IMR-90 (cell line): ENCODE data around the gene RNF217. TPM values are rescaled to one million over a fixed set of nuclear protein-coding genes. Genes with fewer than 3 reads are reported as not detected.
A peak's percentile ranks its signal among the peaks of the same experiment; 100 is the strongest.

Source experiments
- ATAC-seq: fragments of 200-7000 bp; cut with Tn5 transposase; 2 replicates; pipeline ENCODE4 v1.9.1; 2020; ENCODE audit warnings: low read depth, mild to moderate bottlenecking, moderate library complexity
- BruUV-seq: library from RNA; stranded (reverse); fragments of 400-500 nt; replicated peaks from 2 replicates; lab custom pipeline; 2021; lab: Mats Ljungman, UMichigan
- CTCF ChIA-PET: fragments of 300-600 bp; formaldehyde crosslinking; extraction: SDS; loops from one replicate; lab custom pipeline; 2021; ENCODE audit warnings: antibody characterized with exemption; lab: Yijun Ruan, JAX
- POLR2A ChIA-PET: fragments of 300-600 bp; sonication (Branson Sonifier 250); formaldehyde crosslinking; loops from one replicate; lab custom pipeline; 2022; ENCODE audit warnings: antibody characterized with exemption; ENCODE audit not compliant: unreplicated experiment; lab: Charles Lee
- DNase-seq: peaks from one replicate; pipeline ENCODE4 v3.0.0; 2013
- H2AFZ ChIP-seq: replicated peaks from 2 replicates; pipeline ENCODE3; 2013; ENCODE audit warnings: low read length, mild to moderate bottlenecking; ENCODE audit not compliant: poor library complexity
- H2AK5ac ChIP-seq: 2 replicates; pipeline ENCODE4 v1.6.1; 2013; ENCODE audit warnings: low read depth, low read length, inconsistent platforms
- H2AK9ac ChIP-seq: replicated peaks from 2 replicates; pipeline ENCODE3; 2013; ENCODE audit warnings: mild to moderate bottlenecking, low read depth, low read length, moderate library complexity; ENCODE audit not compliant: poor library complexity
- H2BK120ac ChIP-seq: 2 replicates; pipeline ENCODE4 v1.6.1; 2013; ENCODE audit warnings: low read depth, low read length, inconsistent platforms
- H2BK15ac ChIP-seq: 3 replicates; pipeline ENCODE4 v1.6.1; 2013; ENCODE audit warnings: low read depth, low read length, inconsistent platforms
- H2BK20ac ChIP-seq: 2 replicates; pipeline ENCODE4 v1.6.1; 2013; ENCODE audit warnings: low read depth, mild to moderate bottlenecking, inconsistent platforms, low read length, moderate library complexity
- H2BK5ac ChIP-seq: 2 replicates; pipeline ENCODE4 v1.6.1; 2013; ENCODE audit warnings: mild to moderate bottlenecking, low read depth, low read length, inconsistent platforms; ENCODE audit not compliant: poor library complexity, severe bottlenecking
- H3K14ac ChIP-seq: replicated peaks from 2 replicates; pipeline ENCODE4 v1.6.1; 2013; ENCODE audit warnings: low read depth, low read length, inconsistent platforms
- H3K18ac ChIP-seq: 2 replicates; pipeline ENCODE4 v1.6.1; 2013; ENCODE audit warnings: low read depth, low read length, control low read depth
- H3K23ac ChIP-seq: 2 replicates; pipeline ENCODE4 v1.6.1; 2013; ENCODE audit warnings: low read depth, low read length, inconsistent platforms
- H3K27ac ChIP-seq: 2 replicates; pipeline ENCODE4 v1.5.1; 2013; ENCODE audit warnings: mild to moderate bottlenecking, control low read depth, low read length; ENCODE audit not compliant: insufficient read depth
- H3K27me3 ChIP-seq: 2 replicates; pipeline ENCODE4 v1.6.1; 2013; ENCODE audit warnings: low read length; ENCODE audit not compliant: control insufficient read depth, insufficient read depth
- H3K36me3 ChIP-seq: 2 replicates; pipeline ENCODE4 v1.6.1; 2013; ENCODE audit warnings: low read length, mixed read lengths; ENCODE audit not compliant: control insufficient read depth, insufficient read depth
- H3K4ac ChIP-seq: 2 replicates; pipeline ENCODE4 v1.6.1; 2013; ENCODE audit warnings: low read depth, low read length, inconsistent platforms
- H3K4me1 ChIP-seq: 2 replicates; pipeline ENCODE4 v1.6.1; 2013; ENCODE audit warnings: low read length, mixed read lengths; ENCODE audit not compliant: control insufficient read depth, insufficient read depth
- H3K4me2 ChIP-seq: 2 replicates; pipeline ENCODE4 v1.6.1; 2013; ENCODE audit warnings: low read depth, mild to moderate bottlenecking, control low read depth, low read length, moderate library complexity
- H3K4me3 ChIP-seq: 2 replicates; pipeline ENCODE4 v1.5.1; 2013; ENCODE audit warnings: low read depth, mild to moderate bottlenecking, control low read depth, low read length, moderate library complexity; ENCODE audit not compliant: insufficient read depth
- H3K56ac ChIP-seq: 2 replicates; pipeline ENCODE4 v1.6.1; 2013; ENCODE audit warnings: low read length, inconsistent platforms; ENCODE audit not compliant: insufficient read depth; ENCODE audit errors: extremely low read depth
- H3K79me1 ChIP-seq, 2 experiments: 2 replicates each; pipeline ENCODE4 v1.6.1; 2013; ENCODE audit warnings: low read length in 2 of 2, inconsistent platforms in 1 of 2, low read depth in 1 of 2
- H3K9ac ChIP-seq: 2 replicates; pipeline ENCODE4 v1.6.1; 2013; ENCODE audit warnings: low read depth, low read length, control low read depth
- H3K9me1 ChIP-seq: 2 replicates; pipeline ENCODE4 v1.6.1; 2013; ENCODE audit warnings: low read length, inconsistent platforms; ENCODE audit not compliant: insufficient read depth
- H3K9me3 ChIP-seq: 2 replicates; pipeline ENCODE4 v1.6.1; 2013; ENCODE audit warnings: low read length; ENCODE audit not compliant: control insufficient read depth, insufficient read depth
- H4K20me1 ChIP-seq: 2 replicates; pipeline ENCODE4 v1.6.1; 2013; ENCODE audit warnings: low read length, inconsistent platforms; ENCODE audit not compliant: insufficient read depth
- H4K5ac ChIP-seq: 2 replicates; pipeline ENCODE4 v1.6.1; 2013; ENCODE audit warnings: mild to moderate bottlenecking, low read depth, low read length, control low read depth
- H4K8ac ChIP-seq, 2 experiments: 2 replicates each; pipeline ENCODE4 v1.6.1; 2013; ENCODE audit warnings: low read depth in 2 of 2, low read length in 2 of 2, control low read depth in 1 of 2, inconsistent platforms in 1 of 2
- H4K91ac ChIP-seq: 2 replicates; pipeline ENCODE4 v1.6.1; 2013; ENCODE audit warnings: low read depth, low read length, inconsistent platforms; ENCODE audit not compliant: insufficient read depth
- MAFK ChIP-seq: IDR thresholded peaks from 2 replicates; pipeline ENCODE4 v1.6.1; 2012; ENCODE audit warnings: low read depth, low read length, improper control_type of control experiment
- NFE2L2 ChIP-seq: fragments of 150-350 bp; IDR thresholded peaks from 2 replicates; pipeline ENCODE4 v1.6.1; 2016; ENCODE audit warnings: low read depth, mild to moderate bottlenecking, low read length
- WGBS, 2 experiments: methylation state at CpG; one replicate each; pipeline versions ENCODE4 v1.1.5 to v1.1.7; 2013; ENCODE audit warnings: missing lambda C conversion rate in 2 of 2; ENCODE audit not compliant: insufficient read length in 1 of 2; ENCODE audit errors: extremely low coverage in 2 of 2; 5-methylcytosine and 5-hydroxymethylcytosine counted together
- dilution Hi-C: fragments of 300-500 bp; cut with HindIII; formaldehyde crosslinking; loops from one replicate; pipeline ENCODE4 v1.14.3; 2018; ENCODE audit warnings: low sequenced_read_pairs; ENCODE audit not compliant: unreplicated experiment
- in situ Hi-C: fragments of 300-500 bp; cut with MboI; formaldehyde crosslinking; loops from 3 replicates; pipeline ENCODE4 v1.14.3; 2019; ENCODE audit warnings: low sequenced_read_pairs, inconsistent platforms, mixed read lengths
- intact Hi-C: fragments of 100-400 bp; cut with micrococcal nuclease; formaldehyde crosslinking; loops from 2 replicates; pipeline ENCODE4 v1.10.0; 2022
- polyA plus RNA-seq, 3 experiments: library from polyadenylated mRNA; depleted of rRNA; stranded (reverse); fragments of >200 nt; gene quantifications; 2 replicates each; pipeline ENCODE4 v1.2.3, GENCODE V29; 2012; ENCODE audit warnings: low replicate concordance in 1 of 3
- total RNA-seq: library from RNA; depleted of rRNA; stranded (reverse); fragments of >200 nt; gene quantifications from 2 replicates; pipeline ENCODE4 v1.2.3, GENCODE V29; 2012

Gene RNF217
- total and polyA plus RNA-seq, 2 of the 4 experiments (the other 2 are of a cell fraction), result 11.7 to 20.4 TPM

DNA sequence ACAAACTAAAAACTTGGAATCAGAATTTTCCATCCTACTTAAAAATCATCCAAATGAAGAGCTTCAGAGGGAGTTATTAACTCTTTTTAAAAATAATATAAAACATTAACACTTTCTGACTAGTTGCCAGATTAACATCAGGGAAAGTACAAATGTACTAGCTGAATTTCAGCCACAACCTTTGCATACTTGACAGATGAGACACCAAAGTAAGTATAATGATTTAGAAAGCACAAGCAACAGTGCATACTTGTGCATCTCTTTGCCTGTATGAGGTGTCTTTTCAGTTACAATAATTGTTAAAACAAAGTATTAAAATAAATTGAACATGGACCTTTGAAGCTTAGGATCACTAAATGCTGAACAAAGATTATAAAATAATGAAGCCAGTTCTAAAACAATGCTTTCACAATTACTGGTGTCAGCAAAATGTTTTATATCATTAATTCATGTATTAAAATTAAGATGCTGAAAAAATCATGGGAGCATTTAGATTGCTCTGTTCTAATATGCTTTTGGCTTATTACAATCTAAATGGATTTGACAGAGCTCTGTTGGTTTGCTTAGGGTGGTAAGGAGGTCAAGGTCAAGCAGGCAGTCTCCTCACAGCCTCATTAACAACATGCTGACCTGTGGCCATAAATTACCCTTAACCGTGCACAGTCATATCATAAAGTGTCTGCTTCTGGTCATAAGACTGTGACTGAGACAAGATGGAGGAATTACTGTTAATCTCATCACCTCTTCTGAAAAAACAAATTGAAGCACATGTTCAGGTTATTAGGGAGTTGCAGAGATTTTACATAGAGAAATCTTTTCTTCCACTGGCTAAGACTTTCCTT is 15.1 kb downstream of the RNF217 start:
- Histone ChIP-seq H2AK9ac (no peak overlapping the region), H3K23ac (peak overlapping the region; percentile 94; the same call in 1 of the 2 replicates), H3K27ac (peak overlapping the region; percentile 21; the same call in 1 of the 2 replicates), H2BK20ac (0 out of 2 replicates have a peak overlapping the region, but pooled peaks have one; percentile 48), H3K4me1 (peaks cover 13% of the 10 kb centered on the region), H3K79me1 (peaks cover 45 to 70% of the 10 kb centered on the region in 2 experiments), H3K4me3 (no peak overlapping the region), H4K91ac (peak overlapping the region; percentile 26; the same call in 1 of the 2 replicates), H3K9me3 (peaks cover 5% of the 10 kb centered on the region; the same call in 1 of the 2 replicates), H2AFZ (no peak overlapping the region), H2BK5ac (peak overlapping the region; percentile 56), H3K4me2 (no peak overlapping the region), H3K9me1 (peaks cover 6% of the 10 kb centered on the region; the same call in 1 of the 2 replicates), H2BK120ac (peak overlapping the region; percentile 68), H3K14ac (peak overlapping the region; percentile 50), H3K56ac (no peak overlapping the region), H3K36me3 (peaks cover 14% of the 10 kb centered on the region), H4K8ac (peak overlapping the region in 1 of 2 experiments; percentile 26; a peak in 2 of 4 replicates), H2BK15ac (no peak overlapping the region; the same call in 2 of the 3 replicates), H3K4ac (peak overlapping the region; percentile 21), H3K9ac (no peak overlapping the region), H2AK5ac (peak overlapping the region; percentile 31; the same call in 1 of the 2 replicates), H4K5ac (peak overlapping the region; percentile 30; the same call in 1 of the 2 replicates), H4K20me1 (peaks cover 14% of the 10 kb centered on the region; the same call in 1 of the 2 replicates), H3K18ac (peak overlapping the region; percentile 69; the same call in 1 of the 2 replicates), H3K27me3 (no peaks in the 10 kb centered on the region)
- no TSS peak for BruUV-seq
- intact Hi-C loops, result no loop called here
- no peak for TF ChIP-seq NFE2L2
- peak; percentile 60 for TF ChIP-seq MAFK
- in situ Hi-C loops, result no loop called here
- dilution Hi-C loops, result no loop called here
- peak; percentile 72 for ATAC-seq
- no CpG with 5 or more reads among the region's 1 CpG for WGBS, 2 experiments
- POLR2A ChIA-PET, result no interaction called here
- DNase-seq, result peak; percentile 68
- CTCF ChIA-PET, result interaction anchor here (1.3 kb wide), 1 partner anchor 9 kb away, joined by 3 read pairs; no protein-coding TSS in a partner anchor
